SK-N-SH treated with all-trans-retinoic acid at 6 μM for 48 hours (cell line): Measurements from ENCODE around the gene ANTXR2.

Experiments used
- ATAC-seq: fragments of 200-7000 bp; cut with Tn5 transposase; 3 replicates; pipeline ENCODE4 v1.9.1; 2020; ENCODE audit warnings: mild to moderate bottlenecking, moderate library complexity
- ARNTL ChIP-seq: fragments of 450-650 bp; formaldehyde crosslinking; IDR thresholded peaks from 2 replicates; pipeline ENCODE4 v1.5.0; 2020; ENCODE audit warnings: low read depth, mild to moderate bottlenecking, moderate library complexity, borderline replicate concordance
- BACH2 ChIP-seq: fragments of 250-450 bp; sonication (Bioruptor Pico); IDR thresholded peaks from 2 replicates; pipeline ENCODE4 v1.9.0; 2021; ENCODE audit warnings: mild to moderate bottlenecking, borderline replicate concordance
- CSDC2 ChIP-seq: fragments of 250-450 bp; sonication (Bioruptor Pico); IDR thresholded peaks from 2 replicates; pipeline ENCODE4 v1.5.0; 2020; ENCODE audit warnings: mild to moderate bottlenecking, moderate library complexity
- ESRRG ChIP-seq: fragments of 250-450 bp; sonication (Bioruptor Pico); IDR thresholded peaks from 2 replicates; pipeline ENCODE4 v1.6.1; 2021; ENCODE audit warnings: mild to moderate bottlenecking
- GLIS3 ChIP-seq: fragments of 250-450 bp; sonication (Bioruptor Pico); IDR thresholded peaks from 2 replicates; pipeline ENCODE4 v1.5.0; 2020; ENCODE audit warnings: mild to moderate bottlenecking, moderate library complexity
- ISL1 ChIP-seq: fragments of 250-450 bp; sonication (Bioruptor Pico); IDR thresholded peaks from 2 replicates; pipeline ENCODE4 v2.1.2; 2022; ENCODE audit warnings: mild to moderate bottlenecking, moderate library complexity
- OSR1 ChIP-seq: fragments of 250-450 bp; sonication (Bioruptor Pico); IDR thresholded peaks from 2 replicates; pipeline ENCODE4 v1.8.0; 2022; ENCODE audit warnings: moderate library complexity, mild to moderate bottlenecking, inconsistent platforms
- PATZ1 ChIP-seq: fragments of 250-450 bp; sonication (Bioruptor Pico); IDR thresholded peaks from 2 replicates; pipeline ENCODE4 v1.8.0; 2020; ENCODE audit warnings: mild to moderate bottlenecking, moderate library complexity, borderline replicate concordance
- POU6F1 ChIP-seq: fragments of 250-450 bp; sonication (Bioruptor Pico); IDR thresholded peaks from 2 replicates; pipeline ENCODE4 v1.8.0; 2021; ENCODE audit warnings: low read depth, mild to moderate bottlenecking, moderate library complexity, borderline replicate concordance
- PPARA ChIP-seq: fragments of 250-450 bp; sonication (Bioruptor Pico); IDR thresholded peaks from 2 replicates; pipeline ENCODE4 v1.5.0; 2020; ENCODE audit warnings: mild to moderate bottlenecking, borderline replicate concordance
- RARB ChIP-seq: fragments of 250-450 bp; sonication (Bioruptor Pico); IDR thresholded peaks from 2 replicates; pipeline ENCODE4 v1.8.0; 2021; ENCODE audit warnings: mild to moderate bottlenecking, moderate library complexity
- SNAI2 ChIP-seq: fragments of 250-450 bp; sonication (Bioruptor Pico); IDR thresholded peaks from 2 replicates; pipeline ENCODE4 v1.5.0; 2020; ENCODE audit warnings: mild to moderate bottlenecking, moderate library complexity
- TCF4 ChIP-seq: fragments of 250-450 bp; sonication (Bioruptor Pico); IDR thresholded peaks from 2 replicates; pipeline ENCODE4 v1.8.0; 2021; ENCODE audit warnings: mild to moderate bottlenecking, moderate library complexity, borderline replicate concordance
- TOX ChIP-seq: fragments of 250-450 bp; sonication (Bioruptor Pico); IDR thresholded peaks from 2 replicates; pipeline ENCODE4 v1.8.0; 2021; ENCODE audit warnings: mild to moderate bottlenecking, moderate library complexity, borderline replicate concordance
- ZC3H10 ChIP-seq: fragments of 250-450 bp; sonication (Bioruptor Pico); IDR thresholded peaks from 2 replicates; pipeline ENCODE4 v1.5.1; 2021; ENCODE audit warnings: mild to moderate bottlenecking, moderate library complexity
- ZFP3 ChIP-seq: fragments of 250-450 bp; sonication (Bioruptor Pico); IDR thresholded peaks from 2 replicates; pipeline ENCODE4 v1.5.0; 2020; ENCODE audit warnings: mild to moderate bottlenecking, moderate library complexity
- ZFP30 ChIP-seq: fragments of 450-650 bp; formaldehyde crosslinking; IDR thresholded peaks from 2 replicates; pipeline ENCODE4 v1.5.0; 2022; ENCODE audit warnings: mild to moderate bottlenecking, moderate library complexity
- ZNF70 ChIP-seq: fragments of 450-650 bp; formaldehyde crosslinking; IDR thresholded peaks from 2 replicates; pipeline ENCODE4 v1.5.0; 2020; ENCODE audit warnings: mild to moderate bottlenecking, moderate library complexity
- ZNF8 ChIP-seq: fragments of 450-650 bp; formaldehyde crosslinking; IDR thresholded peaks from 2 replicates; pipeline ENCODE4 v1.5.0; 2020; ENCODE audit warnings: mild to moderate bottlenecking, moderate library complexity
- TF ChIP-seq, protein P1 (sequence below): fragments of 250-450 bp; sonication (Bioruptor Pico); IDR thresholded peaks from 2 replicates; pipeline ENCODE4 v1.5.1; 2020; ENCODE audit warnings: low read depth, mild to moderate bottlenecking, moderate library complexity
- TF ChIP-seq, protein P2 (sequence below): fragments of 250-450 bp; sonication (Bioruptor Pico); IDR thresholded peaks from 2 replicates; pipeline ENCODE4 v1.5.1; 2021; ENCODE audit warnings: mild to moderate bottlenecking, moderate library complexity

The ANTXR2 gene

GRCh38 chr4:80098635-80099034, 25.6 kb upstream of the ANTXR2 start:
- no peak for TF ChIP-seq ZFP30
- no peak for TF ChIP-seq BACH2 (CRISPR knock-in tag)
- no peak for TF ChIP-seq ZNF8 (CRISPR knock-in tag)
- TF ChIP-seq ZNF70 = no peak
- TF ChIP-seq ARNTL (CRISPR knock-in tag) = no peak
- no peak for TF ChIP-seq GLIS3 (CRISPR knock-in tag)
- no peak for TF ChIP-seq PATZ1
- TF ChIP-seq ZC3H10 (CRISPR knock-in tag) = no peak
- TF ChIP-seq ISL1 (CRISPR knock-in tag) = no peak
- no peak for TF ChIP-seq ZFP3 (CRISPR knock-in tag)
- TF ChIP-seq SNAI2 = no peak
- ATAC-seq = no peak

GRCh38 chr4:80097400-80098177, 24.6 kb upstream of the ANTXR2 start:
- ATAC-seq = peak; percentile 92
- TF ChIP-seq OSR1 (CRISPR knock-in tag) (no peak), ESRRG (CRISPR knock-in tag) (no peak), SNAI2 (no peak), PPARA (no peak), TOX (CRISPR knock-in tag) (0 out of 2 replicates have a peak, but pooled peaks have one; percentile 57), PATZ1 (no peak), CSDC2 (CRISPR knock-in tag) (0 out of 2 replicates have a peak, but pooled peaks have one; percentile 40), ISL1 (CRISPR knock-in tag) (peak; percentile 90), POU6F1 (CRISPR knock-in tag) (no peak), ZFP30 (no peak), TCF4 (0 out of 2 replicates have a peak, but pooled peaks have one; percentile 14), ZNF8 (CRISPR knock-in tag) (0 out of 2 replicates have a peak, but pooled peaks have one; percentile 36)
- TF ChIP-seq, protein P1, sequence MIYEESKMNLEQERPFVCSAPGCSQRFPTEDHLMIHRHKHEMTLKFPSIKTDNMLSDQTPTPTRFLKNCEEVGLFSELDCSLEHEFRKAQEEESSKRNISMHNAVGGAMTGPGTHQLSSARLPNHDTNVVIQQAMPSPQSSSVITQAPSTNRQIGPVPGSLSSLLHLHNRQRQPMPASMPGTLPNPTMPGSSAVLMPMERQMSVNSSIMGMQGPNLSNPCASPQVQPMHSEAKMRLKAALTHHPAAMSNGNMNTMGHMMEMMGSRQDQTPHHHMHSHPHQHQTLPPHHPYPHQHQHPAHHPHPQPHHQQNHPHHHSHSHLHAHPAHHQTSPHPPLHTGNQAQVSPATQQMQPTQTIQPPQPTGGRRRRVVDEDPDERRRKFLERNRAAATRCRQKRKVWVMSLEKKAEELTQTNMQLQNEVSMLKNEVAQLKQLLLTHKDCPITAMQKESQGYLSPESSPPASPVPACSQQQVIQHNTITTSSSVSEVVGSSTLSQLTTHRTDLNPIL (CRISPR knock-in tag) = peak; percentile 60; the same call in 1 of the 2 replicates
- TF ChIP-seq, protein P2, sequence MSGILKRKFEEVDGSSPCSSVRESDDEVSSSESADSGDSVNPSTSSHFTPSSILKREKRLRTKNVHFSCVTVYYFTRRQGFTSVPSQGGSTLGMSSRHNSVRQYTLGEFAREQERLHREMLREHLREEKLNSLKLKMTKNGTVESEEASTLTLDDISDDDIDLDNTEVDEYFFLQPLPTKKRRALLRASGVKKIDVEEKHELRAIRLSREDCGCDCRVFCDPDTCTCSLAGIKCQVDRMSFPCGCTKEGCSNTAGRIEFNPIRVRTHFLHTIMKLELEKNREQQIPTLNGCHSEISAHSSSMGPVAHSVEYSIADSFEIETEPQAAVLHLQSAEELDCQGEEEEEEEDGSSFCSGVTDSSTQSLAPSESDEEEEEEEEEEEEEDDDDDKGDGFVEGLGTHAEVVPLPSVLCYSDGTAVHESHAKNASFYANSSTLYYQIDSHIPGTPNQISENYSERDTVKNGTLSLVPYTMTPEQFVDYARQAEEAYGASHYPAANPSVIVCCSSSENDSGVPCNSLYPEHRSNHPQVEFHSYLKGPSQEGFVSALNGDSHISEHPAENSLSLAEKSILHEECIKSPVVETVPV (CRISPR knock-in tag) = 0 out of 2 replicates have a peak, but pooled peaks have one; percentile 37
- TF ChIP-seq, all 23 proteins: peak for 7

DNA sequence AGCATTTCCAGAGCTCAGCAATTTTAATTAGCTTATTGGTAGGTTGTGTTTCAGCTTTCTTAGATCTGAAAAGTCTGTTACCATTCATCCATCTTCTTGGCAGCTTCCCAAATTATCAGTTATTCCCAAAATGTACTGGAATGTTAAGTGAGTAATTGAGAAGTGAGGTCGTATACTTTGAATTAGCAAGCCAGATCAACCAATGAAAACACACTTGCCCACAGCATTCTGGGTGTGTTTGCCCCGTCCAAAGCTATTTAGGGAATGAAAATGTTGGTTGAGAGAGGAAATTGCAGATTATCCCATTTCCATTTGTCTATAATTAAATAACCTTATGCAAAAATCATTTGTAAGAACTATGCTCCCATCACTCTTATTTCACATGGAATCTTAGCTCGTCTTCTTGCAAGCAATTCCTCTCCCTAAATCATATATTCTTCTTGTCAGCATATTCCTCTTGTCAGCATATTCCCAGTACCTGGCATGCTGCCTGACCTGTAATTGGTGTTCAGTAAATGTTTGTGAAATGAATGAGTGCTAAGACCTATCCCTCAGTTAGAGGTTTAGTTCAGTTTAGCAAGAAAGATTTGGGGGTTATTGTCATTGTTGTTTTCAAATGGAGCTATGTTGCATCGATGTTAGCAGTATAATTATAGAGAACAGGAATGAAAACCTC, 23.3 kb upstream of the ANTXR2 start:
- no peak for ATAC-seq
- TF ChIP-seq GLIS3 (CRISPR knock-in tag) (no peak), ISL1 (CRISPR knock-in tag) (peak; percentile 79), TCF4 (no peak), ZNF70 (no peak), RARB (CRISPR knock-in tag) (no peak)
- TF ChIP-seq, all 23 proteins: peak for 1
